Fibroblast of peridontal ligament (primary cell): ENCODE results near the gene CFAP97.

ENCODE experiments used
- DNase-seq: peaks from one replicate; pipeline ENCODE4 v3.0.0-alpha.2; 2010; ENCODE audit errors: extremely low read depth

Gene CFAP97

GRCh38 chr4:185110375-185110823 lies 93.4 kb downstream of the CFAP97 start:
- no peak for DNase-seq

GRCh38 chr4:185109736-185110135 lies 94.1 kb downstream of the CFAP97 start:
- DNase-seq: no peak
